OCI-LY1 (cell line): ENCODE results near the gene MARF1.

ENCODE experiments used
- EZH2 ChIP-seq: fragments of 200-600 bp; sonication (generic), shearing (Covaris generic); IDR thresholded peaks from 2 replicates; pipeline ENCODE4 v1.8.0; 2017; ENCODE audit warnings: borderline replicate concordance, mixed run types, mild to moderate bottlenecking, antibody characterized with exemption, low read length, moderate library complexity, mixed read lengths
- TF ChIP-seq, protein P1 (sequence below): fragments of 200-600 bp; sonication (generic), shearing (Covaris generic); IDR thresholded peaks from 2 replicates; pipeline ENCODE4 v1.5.1; 2017; ENCODE audit warnings: mild to moderate bottlenecking, antibody characterized with exemption, low read length, moderate library complexity, mixed read lengths

DNA sequence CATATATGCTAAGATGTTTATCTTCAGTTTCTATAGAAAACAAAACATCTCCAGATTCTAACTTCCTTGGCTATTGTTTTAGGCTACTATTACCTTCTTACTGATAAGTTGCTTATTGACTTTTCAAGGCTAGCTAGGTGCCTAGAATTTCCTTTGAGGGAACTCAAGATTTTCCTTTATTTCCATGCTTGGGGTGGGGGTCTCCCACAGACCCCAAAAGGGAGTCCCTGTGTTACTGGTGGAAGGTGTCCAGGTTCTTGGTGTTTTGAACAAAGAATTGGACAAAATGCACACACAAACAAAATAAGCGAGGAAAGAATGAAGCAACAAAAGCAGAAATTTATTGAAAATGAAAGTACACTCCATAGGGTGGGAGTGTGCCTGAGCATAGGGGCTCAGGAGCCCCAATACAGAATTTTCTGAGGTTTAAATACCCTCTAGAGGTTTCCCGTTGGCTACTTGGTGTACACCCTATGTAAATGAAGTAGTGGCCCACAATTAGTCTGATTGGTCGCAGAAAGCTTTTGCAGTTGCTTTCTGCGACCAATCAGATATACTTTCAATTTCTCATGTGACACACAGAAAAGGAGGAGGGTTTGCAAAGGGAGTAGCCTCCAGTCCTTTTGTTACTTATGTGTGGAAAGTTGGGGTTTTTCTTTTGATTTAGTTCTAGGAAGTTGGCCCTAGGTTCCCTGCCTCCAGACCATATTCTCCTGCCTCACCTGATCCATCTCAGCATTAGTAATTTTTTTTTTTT, 67.5 kb downstream of the MARF1 start:
- TF ChIP-seq, protein P1, sequence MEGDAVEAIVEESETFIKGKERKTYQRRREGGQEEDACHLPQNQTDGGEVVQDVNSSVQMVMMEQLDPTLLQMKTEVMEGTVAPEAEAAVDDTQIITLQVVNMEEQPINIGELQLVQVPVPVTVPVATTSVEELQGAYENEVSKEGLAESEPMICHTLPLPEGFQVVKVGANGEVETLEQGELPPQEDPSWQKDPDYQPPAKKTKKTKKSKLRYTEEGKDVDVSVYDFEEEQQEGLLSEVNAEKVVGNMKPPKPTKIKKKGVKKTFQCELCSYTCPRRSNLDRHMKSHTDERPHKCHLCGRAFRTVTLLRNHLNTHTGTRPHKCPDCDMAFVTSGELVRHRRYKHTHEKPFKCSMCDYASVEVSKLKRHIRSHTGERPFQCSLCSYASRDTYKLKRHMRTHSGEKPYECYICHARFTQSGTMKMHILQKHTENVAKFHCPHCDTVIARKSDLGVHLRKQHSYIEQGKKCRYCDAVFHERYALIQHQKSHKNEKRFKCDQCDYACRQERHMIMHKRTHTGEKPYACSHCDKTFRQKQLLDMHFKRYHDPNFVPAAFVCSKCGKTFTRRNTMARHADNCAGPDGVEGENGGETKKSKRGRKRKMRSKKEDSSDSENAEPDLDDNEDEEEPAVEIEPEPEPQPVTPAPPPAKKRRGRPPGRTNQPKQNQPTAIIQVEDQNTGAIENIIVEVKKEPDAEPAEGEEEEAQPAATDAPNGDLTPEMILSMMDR: no peak
- no peak for TF ChIP-seq EZH2
